HepG2 (cell line): ENCODE results near the gene SERPINB6. TPM values are rescaled to one million over a fixed set of nuclear protein-coding genes. Genes with fewer than 3 reads are reported as not detected.

Experiments
- ATAC-seq: fragments of 200-7000 bp; cut with Tn5 transposase; 3 replicates; pipeline ENCODE4 v1.9.1; 2020; ENCODE audit warnings: mild to moderate bottlenecking, moderate library complexity
- BruUV-seq: library from RNA; stranded (reverse); fragments of 400-500 nt; replicated peaks from 2 replicates; lab custom pipeline; 2021; lab: Mats Ljungman, UMichigan
- CTCF ChIA-PET: fragments of 300-600 bp; formaldehyde crosslinking; extraction: SDS; loops from one replicate; lab custom pipeline; 2021; ENCODE audit warnings: low total read pairs, inconsistent platforms, low intra/inter-chr PET ratio; lab: Yijun Ruan, JAX
- POLR2A ChIA-PET: fragments of 350-600 bp; sonication (Branson Sonifier 250); formaldehyde crosslinking; loops from one replicate; lab custom pipeline; 2020; ENCODE audit warnings: antibody characterized with exemption, inconsistent platforms; lab: Yijun Ruan, JAX
- DNase-seq: peaks from one replicate; pipeline ENCODE4 v3.0.0-alpha.2; 2015; ENCODE audit warnings: low spot score
- FAIRE-seq: peaks from 3 replicates; lab custom pipeline; 2011; peaks lifted over from hg19 to GRCh38; lab: Jason Lieb, UNC
- H2AFZ ChIP-seq: one replicate; pipeline ENCODE4 v1.6.1; 2011; ENCODE audit warnings: low read length, inconsistent platforms
- H3K27ac ChIP-seq: fragments of 300-600 bp; 3 replicates; pipeline ENCODE4 v1.8.0; 2011; ENCODE audit warnings: mixed run types, mild to moderate bottlenecking, mixed read lengths, low read length, inconsistent platforms; ENCODE audit not compliant: insufficient read depth; ENCODE audit errors: extremely low read length
- H3K27me3 ChIP-seq, 2 experiments: fragments of 200-600 bp in 1 of 2; 2 replicates in 1 of 2; 3 replicates in 1 of 2; pipeline versions ENCODE4 v1.6.0 to v1.8.0; 2011; ENCODE audit warnings: low read length in 2 of 2, mild to moderate bottlenecking in 2 of 2, moderate library complexity in 2 of 2, inconsistent platforms in 1 of 2; ENCODE audit not compliant: insufficient read depth in 2 of 2, control insufficient read depth in 1 of 2
- H3K36me3 ChIP-seq, 2 experiments: fragments of 200-600 bp in 1 of 2; replicated peaks in 1 of 2; 2 replicates in 1 of 2; 3 replicates in 1 of 2; pipeline versions ENCODE4 v1.5.1 to v1.8.0; 2011; ENCODE audit warnings: low read length in 2 of 2, inconsistent platforms in 1 of 2; ENCODE audit not compliant: insufficient read depth in 2 of 2, control insufficient read depth in 1 of 2
- H3K4me1 ChIP-seq: 2 replicates; pipeline ENCODE4 v1.5.1; 2012; ENCODE audit warnings: low read length, inconsistent platforms; ENCODE audit not compliant: insufficient read depth
- H3K4me2 ChIP-seq: 2 replicates; pipeline ENCODE4 v1.6.0; 2011; ENCODE audit warnings: low read depth, low read length, inconsistent platforms
- H3K4me3 ChIP-seq, 3 experiments: fragments of 200-600 bp in 1 of 3; sonication (generic), shearing (Covaris generic) in 1 of 3; replicated peaks in 1 of 3; 2 replicates each; pipeline ENCODE4 v1.5.1; 2011 to 2016; ENCODE audit warnings: low read length in 3 of 3, inconsistent platforms in 2 of 3, low read depth in 2 of 3, mild to moderate bottlenecking in 2 of 3, control low read depth in 1 of 3, mixed read lengths in 1 of 3; ENCODE audit not compliant: insufficient read depth in 1 of 3
- H3K79me2 ChIP-seq: one replicate; pipeline ENCODE4 v1.6.1; 2011; ENCODE audit warnings: low read length, inconsistent platforms; ENCODE audit not compliant: insufficient read depth
- H3K9ac ChIP-seq: 2 replicates; pipeline ENCODE4 v1.6.0; 2011; ENCODE audit warnings: mild to moderate bottlenecking, low read depth, low read length, inconsistent platforms; ENCODE audit not compliant: insufficient read depth
- H3K9me3 ChIP-seq: 2 replicates; pipeline ENCODE4 v1.5.1; 2012; ENCODE audit warnings: mild to moderate bottlenecking, low read length
- H4K20me1 ChIP-seq: 2 replicates; pipeline ENCODE4 v1.6.0; 2011; ENCODE audit warnings: inconsistent platforms, mild to moderate bottlenecking, low read length, moderate library complexity; ENCODE audit not compliant: insufficient read depth
- ZNF17 ChIP-seq: sonication (generic); formaldehyde crosslinking; IDR thresholded peaks from 2 replicates; pipeline ENCODE4 v1.5.0; 2020; ENCODE audit warnings: mild to moderate bottlenecking, missing genetic modification reagents
- ZNF687 ChIP-seq: sonication (generic); formaldehyde crosslinking; IDR thresholded peaks from 2 replicates; pipeline ENCODE4 v1.5.1; 2020; ENCODE audit warnings: mild to moderate bottlenecking, missing genetic modification reagents, moderate library complexity
- WGBS: methylation state at CpG from one replicate; pipeline ENCODE4 v1.1.6; 2017; ENCODE audit warnings: low lambda C conversion rate; 5-methylcytosine and 5-hydroxymethylcytosine counted together
- in situ Hi-C: cut with HindIII; loops from 2 replicates; pipeline ENCODE4 v1.10.0; 2017; ENCODE audit warnings: low pct_unique_long_range_greater_than_20kb; ENCODE audit not compliant: extremely low pct_ligation_motif_present
- intact Hi-C: fragments of 100-400 bp; cut with micrococcal nuclease; formaldehyde crosslinking; loops from one replicate; pipeline ENCODE4 v1.10.0; 2022; ENCODE audit not compliant: unreplicated experiment
- polyA plus RNA-seq, 8 experiments: library from polyadenylated mRNA; depleted of rRNA in 3 of 8; stranded (reverse) in 7 of 8; unstranded in 1 of 8; fragments of >200 nt; fragmentation: Illumina TruSeq in 4 of 8; extraction: Trizol in 4 of 8; gene quantifications; 2 replicates each; pipeline versions ENCODE4 v1.2.1 to v1.2.3, GENCODE V29; 2011 to 2016; ENCODE audit warnings: low read depth in 4 of 8, missing spikeins in 1 of 8, mixed read lengths in 1 of 8; ENCODE audit not compliant: insufficient read depth in 1 of 8
- total RNA-seq, 5 experiments: library from RNA; depleted of rRNA; stranded (reverse); fragments of >200 nt; fragmentation: Illumina TruSeq; extraction: Trizol; gene quantifications; 2 replicates each; pipeline ENCODE4 v1.2.3, GENCODE V29; 2016; ENCODE audit warnings: low read depth in 1 of 5

Gene SERPINB6
- total and polyA plus RNA-seq, 2 of the 13 experiments (the other 11 are each of a cell fraction or from before 2014, with no cell fraction given), result 38.2 to 61.3 TPM

GRCh38 chr6:2935566-2936291 is 35.6 kb downstream of the SERPINB6 start:
- POLR2A ChIA-PET, result interaction anchor here (0.6 to 1.3 kb wide), 6 partner anchors 24 to 170 kb away, joined by 3 to 5 read pairs (median 4); partner anchors contain the start of genes SERPINB1 and WRNIP1
- in situ Hi-C loops, result no loop called here

More at GRCh38 chr6:2935566-2936291, 35.6 kb downstream of the SERPINB6 start:
- Histone ChIP-seq H3K27me3 (peaks cover 0 to 7% of the 10 kb centered on the region in 2 experiments; a peak in 2 of 5 replicates), H3K4me1 (peaks cover 25% of the 10 kb centered on the region), H3K9me3 (no peaks in the 10 kb centered on the region), H3K27ac (no peak overlapping the region), H3K36me3 (no peaks in the 10 kb centered on the region), H3K4me3 (no peak overlapping the region), H3K4me2 (no peak overlapping the region), H3K79me2 (no peaks in the 10 kb centered on the region), H2AFZ (no peak overlapping the region), H4K20me1 (no peaks in the 10 kb centered on the region), H3K9ac (no peak overlapping the region)
- FAIRE-seq (no peak), ATAC-seq (no peak), DNase-seq (no peak)
- 88% methylated on average over 39 of the region's 44 CpGs for WGBS
- no TSS peak for BruUV-seq
- CTCF ChIA-PET, result no interaction called here
- intact Hi-C loops, result no loop called here
- TF ChIP-seq ZNF687 (CRISPR knock-in tag) (0 out of 2 replicates have a peak, but pooled peaks have one; percentile 16), ZNF17 (CRISPR knock-in tag) (no peak)
